ENCODE data around the gene SPRYD3.

SPRYD3 gene

GRCh38 chr12:53071591-53072551 is 7.3 kb downstream of the SPRYD3 start:
- TF ChIP-seq CSDC2 (CRISPR knock-in tag; IDR thresholded peaks at IDR 0.05) (0 out of 2 replicates have a peak, but pooled peaks have one; percentile 31), SNAI2 (CRISPR knock-in tag; IDR thresholded peaks at IDR 0.05) (peak; percentile 59; the same call in 1 of the 2 replicates), TSHZ2 (CRISPR knock-in tag; IDR thresholded peaks at IDR 0.05) (0 out of 2 replicates have a peak, but pooled peaks have one; percentile 40), PPARA (CRISPR knock-in tag; IDR thresholded peaks at IDR 0.05; ENCODE audit: borderline replicate concordance) (no peak), ESRRG (CRISPR knock-in tag; IDR thresholded peaks at IDR 0.05) (no peak), ISL1 (CRISPR knock-in tag; IDR thresholded peaks at IDR 0.05) (peak; percentile 15; the same call in 1 of the 2 replicates), TOX (CRISPR knock-in tag; IDR thresholded peaks at IDR 0.05; ENCODE audit: borderline replicate concordance) (no peak), ZFP3 (CRISPR knock-in tag; IDR thresholded peaks at IDR 0.05) (peak; percentile 37; the same call in 1 of the 2 replicates), RARB (CRISPR knock-in tag; IDR thresholded peaks at IDR 0.05) (no peak), ZC3H10 (CRISPR knock-in tag; IDR thresholded peaks at IDR 0.05) (no peak), ZNF70 (CRISPR knock-in tag; IDR thresholded peaks at IDR 0.05) (no peak), OSR1 (CRISPR knock-in tag; IDR thresholded peaks at IDR 0.05) (no peak)
- ATAC-seq: peak; percentile 62

- TF ChIP-seq OSR1 (CRISPR knock-in tag; IDR thresholded peaks at IDR 0.05) (no peak), ZNF8 (CRISPR knock-in tag; IDR thresholded peaks at IDR 0.05) (no peak), POU6F1 (CRISPR knock-in tag; IDR thresholded peaks at IDR 0.05; ENCODE audit: borderline replicate concordance, low read depth) (no peak), ZNF565 (CRISPR knock-in tag; conservative IDR thresholded peaks at IDR 0.05; ENCODE audit: low read depth) (no peak), ARNTL (CRISPR knock-in tag; IDR thresholded peaks at IDR 0.05; ENCODE audit: borderline replicate concordance, low read depth) (no peak)
- ATAC-seq: peak; percentile 11
These were observed 8.2 kb downstream of the SPRYD3 start for GRCh38 chr12:53070877-53071492.

- TF ChIP-seq ESRRG (CRISPR knock-in tag; IDR thresholded peaks at IDR 0.05): no peak
- no peak for TF ChIP-seq PATZ1 (CRISPR knock-in tag; IDR thresholded peaks at IDR 0.05; ENCODE audit: borderline replicate concordance)
- TF ChIP-seq RARB (CRISPR knock-in tag; IDR thresholded peaks at IDR 0.05): no peak
- TF ChIP-seq PPARA (CRISPR knock-in tag; IDR thresholded peaks at IDR 0.05; ENCODE audit: borderline replicate concordance): no peak
- TF ChIP-seq ZFP3 (CRISPR knock-in tag; IDR thresholded peaks at IDR 0.05): no peak
- no peak for TF ChIP-seq SNAI2 (CRISPR knock-in tag; IDR thresholded peaks at IDR 0.05)
- TF ChIP-seq ZFP30 (CRISPR knock-in tag; IDR thresholded peaks at IDR 0.05): no peak
- no peak for TF ChIP-seq ZNF565 (CRISPR knock-in tag; conservative IDR thresholded peaks at IDR 0.05; ENCODE audit: low read depth)
- no peak for TF ChIP-seq BACH2 (CRISPR knock-in tag; IDR thresholded peaks at IDR 0.05; ENCODE audit: borderline replicate concordance)
- no peak for TF ChIP-seq ARNTL (CRISPR knock-in tag; IDR thresholded peaks at IDR 0.05; ENCODE audit: borderline replicate concordance, low read depth)
- TF ChIP-seq ZNF70 (CRISPR knock-in tag; IDR thresholded peaks at IDR 0.05): no peak
- no peak for TF ChIP-seq ZC3H10 (CRISPR knock-in tag; IDR thresholded peaks at IDR 0.05)
- TF ChIP-seq ZNF8 (CRISPR knock-in tag; IDR thresholded peaks at IDR 0.05): no peak
- TF ChIP-seq TSHZ2 (CRISPR knock-in tag; IDR thresholded peaks at IDR 0.05): no peak
- no peak for TF ChIP-seq TCF4 (CRISPR knock-in tag; IDR thresholded peaks at IDR 0.05; ENCODE audit: borderline replicate concordance)
- no peak for TF ChIP-seq POU6F1 (CRISPR knock-in tag; IDR thresholded peaks at IDR 0.05; ENCODE audit: borderline replicate concordance, low read depth)
- ATAC-seq: no peak
These were observed 9.4 kb downstream of the SPRYD3 start for GRCh38 chr12:53069621-53070410.

All from SK-N-SH treated with all-trans-retinoic acid at 6 μM for 48 hours (cell line).